GM12878 (cell line): ENCODE measurements around the gene LYL1. TPM values are rescaled to one million over a fixed set of nuclear protein-coding genes. Genes with fewer than 3 reads are reported as not detected.

ENCODE experiments used
- ATAC-seq: fragments of 200-7000 bp; cut with Tn5 transposase; 3 replicates; pipeline ENCODE4 v1.9.1; 2020; ENCODE audit warnings: mild to moderate bottlenecking, moderate library complexity
- Bru-seq: library from RNA; stranded (reverse); fragments of 400-500 nt; gene quantifications from one replicate; lab custom pipeline; 2021; lab: Mats Ljungman, UMichigan
- BruChase-seq, 2 experiments: library from RNA; stranded (reverse); fragments of 400-500 nt; gene quantifications; one replicate each; lab custom pipeline; 2021; lab: Mats Ljungman, UMichigan
- BruUV-seq: library from RNA; stranded (reverse); fragments of 400-500 nt; replicated peaks from 2 replicates; lab custom pipeline; 2021; lab: Mats Ljungman, UMichigan
- CTCF ChIA-PET: fragments of 300-600 bp; sonication (Branson Sonifier 250); formaldehyde crosslinking; extraction: SDS; loops from one replicate; lab custom pipeline; 2021; ENCODE audit warnings: inconsistent platforms; lab: Yijun Ruan, JAX
- POLR2A ChIA-PET: fragments of 350-600 bp; formaldehyde crosslinking; extraction: SDS; loops from one replicate; lab custom pipeline; 2021; ENCODE audit warnings: inconsistent platforms; lab: Charles Lee
- RAD21 ChIA-PET: fragments of 300-600 bp; sonication (Branson Sonifier 250); formaldehyde crosslinking; loops from one replicate; lab custom pipeline; 2023; ENCODE audit warnings: antibody characterized with exemption; ENCODE audit not compliant: unreplicated experiment; lab: Charles Lee
- SMC1A ChIA-PET: fragments of 300-600 bp; sonication (Branson Sonifier 250); formaldehyde crosslinking; loops from one replicate; lab custom pipeline; 2023; ENCODE audit not compliant: unreplicated experiment, uncharacterized antibody; lab: Charles Lee
- DNase-seq: peaks from one replicate; pipeline ENCODE4 v3.0.0-alpha.2; 2011; ENCODE audit warnings: low read depth, low spot score
- FAIRE-seq: peaks from 3 replicates; lab custom pipeline; 2011; peaks lifted over from hg19 to GRCh38; lab: Jason Lieb, UNC
- H2AFZ ChIP-seq: 2 replicates; pipeline ENCODE4 v1.6.0; 2011; ENCODE audit warnings: low read depth, low read length, control low read depth; ENCODE audit not compliant: control insufficient read depth
- H3K27ac ChIP-seq: 2 replicates; pipeline ENCODE4 v1.5.1; 2011; ENCODE audit warnings: control low read depth; ENCODE audit not compliant: control insufficient read depth, insufficient read depth
- H3K27me3 ChIP-seq, 2 experiments: replicated peaks in 1 of 2; 2 replicates each; pipeline versions ENCODE4 v1.6.0 to v1.6.1; 2011; ENCODE audit warnings: low read length in 1 of 2; ENCODE audit not compliant: control insufficient read depth in 2 of 2, insufficient read depth in 2 of 2
- H3K36me3 ChIP-seq, 2 experiments: 2 replicates each; pipeline ENCODE4 v1.5.1; 2011; ENCODE audit warnings: low read length in 1 of 2; ENCODE audit not compliant: control insufficient read depth in 2 of 2, insufficient read depth in 2 of 2
- H3K4me1 ChIP-seq: 2 replicates; pipeline ENCODE4 v1.6.1; 2011; ENCODE audit warnings: mild to moderate bottlenecking, low read length, moderate library complexity, mixed read lengths; ENCODE audit not compliant: control insufficient read depth, insufficient read depth
- H3K4me2 ChIP-seq: 2 replicates; pipeline ENCODE4 v1.6.0; 2011; ENCODE audit warnings: control low read depth; ENCODE audit not compliant: control insufficient read depth, insufficient read depth
- H3K4me3 ChIP-seq: fragments of 200-600 bp; sonication (generic); 2 replicates; pipeline ENCODE4 v1.5.1; 2016
- H3K79me2 ChIP-seq: 2 replicates; pipeline ENCODE4 v1.6.0; 2011; ENCODE audit warnings: low read length; ENCODE audit not compliant: control insufficient read depth, insufficient read depth
- H3K9ac ChIP-seq: 2 replicates; pipeline ENCODE4 v1.8.0; 2011; ENCODE audit warnings: low read length, control low read depth, mixed read lengths; ENCODE audit not compliant: control insufficient read depth, insufficient read depth
- H3K9me3 ChIP-seq: replicated peaks from 3 replicates; pipeline ENCODE4 v1.5.1; 2011; ENCODE audit warnings: mild to moderate bottlenecking, low read length; ENCODE audit not compliant: control insufficient read depth, insufficient read depth
- H4K20me1 ChIP-seq: 2 replicates; pipeline ENCODE4 v1.6.0; 2011; ENCODE audit not compliant: control insufficient read depth, insufficient read depth
- RELA ChIP-seq: fragments of 450-650 bp; IDR thresholded peaks from 2 replicates; pipeline ENCODE4 v1.8.0; 2014; ENCODE audit warnings: borderline replicate concordance; ENCODE audit not compliant: partially characterized antibody
- RFX5 ChIP-seq: IDR thresholded peaks from 2 replicates; pipeline ENCODE4 v1.6.1; 2011; ENCODE audit warnings: low read depth, low read length, improper control_type of control experiment
- WGBS: methylation state at CpG from one replicate; pipeline ENCODE4 v1.1.6; 2016; ENCODE audit warnings: low lambda C conversion rate; ENCODE audit not compliant: insufficient replicate concordance, insufficient coverage; ENCODE audit errors: missing lambda C conversion rate; 5-methylcytosine and 5-hydroxymethylcytosine counted together
- in situ Hi-C: fragments of 300-500 bp; cut with MboI; formaldehyde crosslinking; loops from 9 replicates; pipeline ENCODE4 v1.14.3; 2018; ENCODE audit warnings: mixed read lengths
- intact Hi-C: fragments of 100-400 bp; cut with micrococcal nuclease; formaldehyde crosslinking; loops from one replicate; pipeline ENCODE4 v1.14.2; 2022; ENCODE audit not compliant: unreplicated experiment
- long read RNA-seq, 2 experiments: library from polyadenylated mRNA; unstranded; transcript quantifications; one replicate each; pipeline ENCODE4 v2.0.0, GENCODE V29; 2019 to 2020
- polyA minus RNA-seq, 3 experiments: library from RNA; depleted of rRNA, polyadenylated mRNA; stranded (reverse); fragments of >200 nt; gene quantifications; 2 replicates each; pipeline ENCODE4 v1.2.3, GENCODE V29; 2011
- polyA plus RNA-seq, 11 experiments: library from polyadenylated mRNA; depleted of rRNA in 4 of 11; unstranded in 6 of 11; stranded (reverse) in 5 of 11; fragments of >200 nt; fragmentation: Nextera tagmentation in 4 of 11; fragmentation: Illumina TruSeq in 1 of 11; extraction: Ambion mirVana in 4 of 11; extraction: Trizol in 1 of 11; gene quantifications; 1 replicate in 1 of 11; 2 replicates in 10 of 11; pipeline versions ENCODE4 v1.2.1 to v1.2.3, GENCODE V29; 2011 to 2016; ENCODE audit warnings: inconsistent platforms in 2 of 11, missing spikeins in 2 of 11, low read depth in 1 of 11
- total RNA-seq, 4 experiments: library from RNA; depleted of rRNA in 3 of 4; stranded (reverse); fragments of >200 nt in 3 of 4; fragmentation: Illumina TruSeq in 1 of 4; extraction: Trizol in 1 of 4; gene quantifications; 2 replicates each; pipeline versions ENCODE4 v1.2.1 to v1.2.3, GENCODE V29; 2013 to 2021
- TF ChIP-seq, protein P1 (sequence below): fragments of 450-650 bp; IDR thresholded peaks from 2 replicates; pipeline ENCODE4 v1.6.1; 2017; ENCODE audit warnings: mild to moderate bottlenecking, low read depth, inconsistent platforms; ENCODE audit not compliant: poor library complexity, severe bottlenecking
- TF ChIP-seq, protein P2 (sequence below): IDR thresholded peaks from 2 replicates; pipeline ENCODE4 v1.6.1; 2012; ENCODE audit warnings: low read depth, low read length, improper control_type of control experiment
- TF ChIP-seq, protein P3 (sequence below): IDR thresholded peaks from 2 replicates; pipeline ENCODE4 v1.6.1; 2011; ENCODE audit warnings: low read depth, mild to moderate bottlenecking, low read length, moderate library complexity, borderline replicate concordance; ENCODE audit errors: extremely low read depth
- TF ChIP-seq, protein P4 (sequence below): fragments of 450-650 bp; IDR thresholded peaks from 2 replicates; pipeline ENCODE4 v1.6.1; 2017; ENCODE audit warnings: mild to moderate bottlenecking, moderate library complexity

Gene LYL1
- total RNA-seq (2013; cell fraction: nucleolus; rRNA removed), result 13.0 and 16.6 TPM in 2 replicates
- total RNA-seq (2014; rRNA removed) (29.3 and 34.8 TPM in 2 replicates), total RNA-seq (2014; rRNA removed; fragmentation: Illumina TruSeq; extraction: Trizol) (5.8 and 5.9 TPM in 2 replicates), total RNA-seq (2021) (27.4 and 30.0 TPM in 2 replicates), polyA plus RNA-seq (2011; rRNA removed) (0.56 and 0.62 TPM in 2 replicates), polyA plus RNA-seq (2014; fragmentation: Illumina TruSeq; extraction: Trizol) (1.3 and 2.4 TPM in 2 replicates), polyA plus RNA-seq (2014; fragmentation: Nextera tagmentation; extraction: Ambion mirVana) (under 1 TPM; 0.10 to 0.77 TPM), polyA plus RNA-seq (2014; rRNA removed) (25.1 and 30.8 TPM in 2 replicates), polyA plus RNA-seq (2016; fragmentation: Nextera tagmentation; extraction: Ambion mirVana) (1 to 10 TPM; 3.1 to 8.0 TPM), polyA minus RNA-seq (2011; rRNA and poly(A)+ RNA removed) (0.59 and 1.1 TPM in 2 replicates), Bru-seq, nascent RNA (percentile 46 among the genes with signal in this experiment), BruChase-seq, experiment 1, labeled RNA remaining after a 6-hour chase (percentile 29 among the genes with signal in this experiment), BruChase-seq, experiment 2, labeled RNA remaining after a 2-hour chase (percentile 39 among the genes with signal in this experiment)
- polyA plus RNA-seq (2011; ENCODE audit: low read depth), result 0.52 TPM
- 0.84 and 1.5 TPM in 2 replicates for polyA plus RNA-seq (2011; cell fraction: cytosol; rRNA removed)
- 1.7 and 2.5 TPM in 2 replicates for polyA plus RNA-seq (2011; cell fraction: nucleus; rRNA removed)
- polyA plus RNA-seq (2012), result 6.5 and 9.4 TPM in 2 replicates
- polyA minus RNA-seq (2011; cell fraction: cytosol; rRNA and poly(A)+ RNA removed), result 1.7 TPM in 1 of 2 replicates, not detected in the other
- polyA minus RNA-seq (2011; cell fraction: nucleus; rRNA and poly(A)+ RNA removed), result 0.73 and 1.8 TPM in 2 replicates
- long read RNA-seq, experiment 1, partial matches to known transcripts, result 0 of 1 reads
- long read RNA-seq, experiment 1, other reads (novel, unspliced or antisense), result 0 of 1 reads
- long read RNA-seq, experiment 2, result 0 reads

- Histone ChIP-seq H3K27ac (peak within 1 kb of the TSS; percentile 90), H3K9me3 (no peaks in the 10 kb centered on the region; the same call in 2 of the 3 replicates), H2AFZ (peak within 1 kb of the TSS; percentile 56), H3K4me1 (peaks cover 50% of the 10 kb centered on the region), H3K36me3 (peaks cover 0 to 2% of the 10 kb centered on the region in 2 experiments; a peak in 1 of 4 replicates), H3K4me2 (peak within 1 kb of the TSS; percentile 99), H3K79me2 (peaks cover 5% of the 10 kb centered on the region; the same call in 1 of the 2 replicates), H4K20me1 (no peaks in the 10 kb centered on the region), H3K27me3 (peaks cover 2% of the 10 kb centered on the region in 2 experiments), H3K4me3 (peak within 1 kb of the TSS; percentile 57), H3K9ac (peak within 1 kb of the TSS; percentile 59)
- intact Hi-C loops, result loop anchor here (5.0 kb wide), 2 partner anchors 49 to 159 kb away; partner anchors contain the start of genes IER2 and STX10
- FAIRE-seq (peak; percentile 7), ATAC-seq (peak; percentile 78), DNase-seq (no peak)
- POLR2A ChIA-PET, result interaction anchor here (2.3 kb wide), 1 partner anchor 14 kb away, joined by 7 read pairs; the partner anchor contains the start of genes NACC1 and TRMT1
- RAD21 ChIA-PET, result interaction anchor here (0.7 to 3.3 kb wide), 3 partner anchors 8 to 160 kb away, joined by 3 to 18 read pairs (median 5); no protein-coding TSS in a partner anchor
- SMC1A ChIA-PET, result interaction anchor here (0.6 kb wide), 2 partner anchors 104 to 132 kb away, joined by 3 to 6 read pairs; no protein-coding TSS in a partner anchor
- CTCF ChIA-PET, result interaction anchor here (1.4 to 3.8 kb wide), 4 partner anchors 9 to 137 kb away, joined by 3 to 13 read pairs (median 12); no protein-coding TSS in a partner anchor
- in situ Hi-C loops, result no loop called here
- no TSS peak for BruUV-seq
- WGBS, result under 1% methylated on average over 23 of the region's 47 CpGs
- TF ChIP-seq, protein P1, sequence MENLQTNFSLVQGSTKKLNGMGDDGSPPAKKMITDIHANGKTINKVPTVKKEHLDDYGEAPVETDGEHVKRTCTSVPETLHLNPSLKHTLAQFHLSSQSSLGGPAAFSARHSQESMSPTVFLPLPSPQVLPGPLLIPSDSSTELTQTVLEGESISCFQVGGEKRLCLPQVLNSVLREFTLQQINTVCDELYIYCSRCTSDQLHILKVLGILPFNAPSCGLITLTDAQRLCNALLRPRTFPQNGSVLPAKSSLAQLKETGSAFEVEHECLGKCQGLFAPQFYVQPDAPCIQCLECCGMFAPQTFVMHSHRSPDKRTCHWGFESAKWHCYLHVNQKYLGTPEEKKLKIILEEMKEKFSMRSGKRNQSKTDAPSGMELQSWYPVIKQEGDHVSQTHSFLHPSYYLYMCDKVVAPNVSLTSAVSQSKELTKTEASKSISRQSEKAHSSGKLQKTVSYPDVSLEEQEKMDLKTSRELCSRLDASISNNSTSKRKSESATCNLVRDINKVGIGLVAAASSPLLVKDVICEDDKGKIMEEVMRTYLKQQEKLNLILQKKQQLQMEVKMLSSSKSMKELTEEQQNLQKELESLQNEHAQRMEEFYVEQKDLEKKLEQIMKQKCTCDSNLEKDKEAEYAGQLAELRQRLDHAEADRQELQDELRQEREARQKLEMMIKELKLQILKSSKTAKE, result no peak
- TF ChIP-seq, protein P2, sequence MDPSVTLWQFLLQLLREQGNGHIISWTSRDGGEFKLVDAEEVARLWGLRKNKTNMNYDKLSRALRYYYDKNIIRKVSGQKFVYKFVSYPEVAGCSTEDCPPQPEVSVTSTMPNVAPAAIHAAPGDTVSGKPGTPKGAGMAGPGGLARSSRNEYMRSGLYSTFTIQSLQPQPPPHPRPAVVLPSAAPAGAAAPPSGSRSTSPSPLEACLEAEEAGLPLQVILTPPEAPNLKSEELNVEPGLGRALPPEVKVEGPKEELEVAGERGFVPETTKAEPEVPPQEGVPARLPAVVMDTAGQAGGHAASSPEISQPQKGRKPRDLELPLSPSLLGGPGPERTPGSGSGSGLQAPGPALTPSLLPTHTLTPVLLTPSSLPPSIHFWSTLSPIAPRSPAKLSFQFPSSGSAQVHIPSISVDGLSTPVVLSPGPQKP, result no peak
- TF ChIP-seq, protein P3, sequence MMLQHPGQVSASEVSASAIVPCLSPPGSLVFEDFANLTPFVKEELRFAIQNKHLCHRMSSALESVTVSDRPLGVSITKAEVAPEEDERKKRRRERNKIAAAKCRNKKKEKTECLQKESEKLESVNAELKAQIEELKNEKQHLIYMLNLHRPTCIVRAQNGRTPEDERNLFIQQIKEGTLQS, result no peak; the same call in 1 of the 2 replicates
- TF ChIP-seq, protein P4, sequence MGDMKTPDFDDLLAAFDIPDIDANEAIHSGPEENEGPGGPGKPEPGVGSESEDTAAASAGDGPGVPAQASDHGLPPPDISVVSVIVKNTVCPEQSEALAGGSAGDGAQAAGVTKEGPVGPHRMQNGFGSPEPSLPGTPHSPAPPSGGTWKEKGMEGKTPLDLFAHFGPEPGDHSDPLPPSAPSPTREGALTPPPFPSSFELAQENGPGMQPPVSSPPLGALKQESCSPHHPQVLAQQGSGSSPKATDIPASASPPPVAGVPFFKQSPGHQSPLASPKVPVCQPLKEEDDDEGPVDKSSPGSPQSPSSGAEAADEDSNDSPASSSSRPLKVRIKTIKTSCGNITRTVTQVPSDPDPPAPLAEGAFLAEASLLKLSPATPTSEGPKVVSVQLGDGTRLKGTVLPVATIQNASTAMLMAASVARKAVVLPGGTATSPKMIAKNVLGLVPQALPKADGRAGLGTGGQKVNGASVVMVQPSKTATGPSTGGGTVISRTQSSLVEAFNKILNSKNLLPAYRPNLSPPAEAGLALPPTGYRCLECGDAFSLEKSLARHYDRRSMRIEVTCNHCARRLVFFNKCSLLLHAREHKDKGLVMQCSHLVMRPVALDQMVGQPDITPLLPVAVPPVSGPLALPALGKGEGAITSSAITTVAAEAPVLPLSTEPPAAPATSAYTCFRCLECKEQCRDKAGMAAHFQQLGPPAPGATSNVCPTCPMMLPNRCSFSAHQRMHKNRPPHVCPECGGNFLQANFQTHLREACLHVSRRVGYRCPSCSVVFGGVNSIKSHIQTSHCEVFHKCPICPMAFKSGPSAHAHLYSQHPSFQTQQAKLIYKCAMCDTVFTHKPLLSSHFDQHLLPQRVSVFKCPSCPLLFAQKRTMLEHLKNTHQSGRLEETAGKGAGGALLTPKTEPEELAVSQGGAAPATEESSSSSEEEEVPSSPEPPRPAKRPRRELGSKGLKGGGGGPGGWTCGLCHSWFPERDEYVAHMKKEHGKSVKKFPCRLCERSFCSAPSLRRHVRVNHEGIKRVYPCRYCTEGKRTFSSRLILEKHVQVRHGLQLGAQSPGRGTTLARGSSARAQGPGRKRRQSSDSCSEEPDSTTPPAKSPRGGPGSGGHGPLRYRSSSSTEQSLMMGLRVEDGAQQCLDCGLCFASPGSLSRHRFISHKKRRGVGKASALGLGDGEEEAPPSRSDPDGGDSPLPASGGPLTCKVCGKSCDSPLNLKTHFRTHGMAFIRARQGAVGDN, result peak; percentile 77
- TF ChIP-seq RFX5, result no peak
- no peak for TF ChIP-seq RELA
These were observed at the start of gene LYL1 for GRCh38 chr19:13102666-13103580. TSS of gene LYL1 (minus strand) at chr19:13102858. CDS start at chr19:13101171, 1,687 bp downstream.
